SK-N-SH (cell line): ENCODE measurements around the gene ACVR2B.

Experiments used
- CTCF ChIP-seq: fragments of 200-600 bp; sonication (generic); IDR thresholded peaks from 2 replicates; pipeline ENCODE4 v1.6.1; 2017; ENCODE audit warnings: antibody characterized with exemption, mild to moderate bottlenecking, moderate library complexity
- EP300 ChIP-seq, 2 experiments: IDR thresholded peaks; 2 replicates each; pipeline versions ENCODE4 v1.4.0 to v1.6.1; 2012; ENCODE audit warnings: borderline replicate concordance in 1 of 2, low read depth in 1 of 2, low read length in 1 of 2
- FOXM1 ChIP-seq: IDR thresholded peaks from 2 replicates; pipeline ENCODE4 v1.4.0; 2012; ENCODE audit warnings: low read depth, mild to moderate bottlenecking
- RXRA ChIP-seq: IDR thresholded peaks from 2 replicates; pipeline ENCODE4 v1.4.0; 2012; ENCODE audit warnings: low read depth, mild to moderate bottlenecking, borderline replicate concordance
- TAF1 ChIP-seq: IDR thresholded peaks from 2 replicates; pipeline ENCODE4 v1.6.1; 2012; ENCODE audit warnings: low read depth, mild to moderate bottlenecking, low read length, moderate library complexity, borderline replicate concordance
- ZBTB33 ChIP-seq: IDR thresholded peaks from 2 replicates; pipeline ENCODE4 v1.4.0; 2012; ENCODE audit warnings: low read depth, borderline replicate concordance

GRCh38 chr3:38468765-38469164, 15.1 kb downstream of the ACVR2B start:
- TF ChIP-seq FOXM1 (no peak), ZBTB33 (no peak), EP300 (IDR thresholded peaks at IDR 0.05; ENCODE audit: borderline replicate concordance in 1 of 2, low read depth in 1 of 2, low read length in 1 of 2) (no peak), RXRA (no peak), TAF1 (no peak), CTCF (no peak)
